HG02759 (cell line): ENCODE data around the gene RASL12.
"Not testable (repeated sequence)": the region's sequence is repeated elsewhere in the genome, so short reads cannot be mapped to it uniquely, and the experiment has no call there.

ENCODE experiments used
- ATAC-seq: cut with Tn5 transposase; IDR thresholded peaks from one replicate; pipeline ENCODE4 v1.9.1; 2021; ENCODE audit warnings: mild to moderate bottlenecking, moderate library complexity; ENCODE audit not compliant: unreplicated experiment

RASL12 gene

GRCh38 chr15:65075607-65076395 is 8.0 kb upstream of the RASL12 start:
- not testable (repeated sequence) for ATAC-seq

DNA sequence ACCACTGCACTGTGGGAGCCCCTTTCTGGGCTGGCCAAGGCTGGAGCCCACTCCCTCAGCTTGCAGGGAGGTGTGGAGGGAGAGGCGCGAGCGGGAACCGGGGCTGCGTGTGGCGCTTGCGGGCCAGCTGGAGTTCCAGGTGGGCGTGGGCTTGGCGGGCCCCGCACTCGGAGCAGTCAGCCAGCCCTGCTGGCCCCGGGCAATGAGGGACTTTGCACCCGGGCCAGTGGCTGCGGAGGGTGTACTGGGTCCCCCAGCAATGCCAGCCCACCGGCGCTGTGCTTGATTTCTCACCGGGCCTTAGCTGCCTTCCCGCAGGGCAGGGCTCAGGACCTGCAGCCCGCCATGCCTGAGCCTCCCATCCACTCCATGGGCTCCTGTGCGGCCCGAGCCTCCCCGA is 7.2 kb upstream of the RASL12 start:
- not testable (repeated sequence) for ATAC-seq

DNA sequence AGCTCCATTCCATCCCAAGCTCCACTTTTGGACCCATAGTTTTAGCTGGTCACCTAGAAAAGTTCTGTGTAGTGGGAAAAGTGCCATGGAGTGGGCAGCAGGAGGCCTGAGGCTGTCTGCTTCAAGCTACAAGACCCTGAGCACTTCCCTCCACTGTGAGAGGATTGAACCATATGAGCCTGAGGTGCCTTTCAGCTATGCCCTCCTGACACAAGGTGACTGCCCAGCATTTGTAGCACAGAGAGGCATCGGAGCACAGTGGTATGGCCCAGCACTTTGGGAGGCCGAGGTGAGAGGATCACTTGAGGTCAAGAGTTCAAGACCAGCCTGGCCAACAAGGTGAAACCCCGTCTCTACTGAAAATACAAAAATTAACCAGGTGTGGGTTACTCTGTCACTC is 4.8 kb upstream of the RASL12 start:
- no peak for ATAC-seq

GRCh38 chr15:65072027-65072426 is 4.2 kb upstream of the RASL12 start:
- no peak for ATAC-seq

DNA sequence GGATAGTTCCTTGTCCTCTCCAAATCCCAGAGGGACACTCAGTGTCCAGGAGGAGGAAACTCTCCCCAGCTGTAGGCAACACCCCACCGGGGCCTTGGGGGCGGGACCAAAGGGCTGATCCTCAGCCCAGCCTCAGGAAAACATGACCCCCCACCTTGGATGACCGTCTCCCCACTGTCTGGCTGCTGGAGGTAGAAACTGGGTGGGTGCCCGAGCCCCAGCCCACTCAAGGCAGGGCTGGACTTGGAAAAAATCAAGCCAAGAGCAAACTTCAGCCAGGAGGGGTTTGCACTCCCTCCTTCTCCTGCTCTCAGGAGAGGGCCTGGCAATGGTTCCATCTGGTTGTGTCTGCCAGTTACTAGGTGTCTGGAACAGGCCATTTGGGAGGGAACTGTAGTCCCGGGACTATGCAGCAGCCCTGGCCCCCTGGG is 3.6 kb upstream of the RASL12 start:
- no peak for ATAC-seq

GRCh38 chr15:65069779-65070546 is 2.2 kb upstream of the RASL12 start:
- no peak for ATAC-seq

GRCh38 chr15:65069179-65069578 is 1.4 kb upstream of the RASL12 start:
- ATAC-seq = no peak

GRCh38 chr15:65068403-65068788 is 605 bp upstream of the RASL12 start:
- no peak for ATAC-seq

- no peak for ATAC-seq
Measured at GRCh38 chr15:65067317-65067644, 510 bp downstream of the RASL12 start.

- no peak for ATAC-seq
Measured at GRCh38 chr15:65066635-65067316, 1.0 kb downstream of the RASL12 start.

DNA sequence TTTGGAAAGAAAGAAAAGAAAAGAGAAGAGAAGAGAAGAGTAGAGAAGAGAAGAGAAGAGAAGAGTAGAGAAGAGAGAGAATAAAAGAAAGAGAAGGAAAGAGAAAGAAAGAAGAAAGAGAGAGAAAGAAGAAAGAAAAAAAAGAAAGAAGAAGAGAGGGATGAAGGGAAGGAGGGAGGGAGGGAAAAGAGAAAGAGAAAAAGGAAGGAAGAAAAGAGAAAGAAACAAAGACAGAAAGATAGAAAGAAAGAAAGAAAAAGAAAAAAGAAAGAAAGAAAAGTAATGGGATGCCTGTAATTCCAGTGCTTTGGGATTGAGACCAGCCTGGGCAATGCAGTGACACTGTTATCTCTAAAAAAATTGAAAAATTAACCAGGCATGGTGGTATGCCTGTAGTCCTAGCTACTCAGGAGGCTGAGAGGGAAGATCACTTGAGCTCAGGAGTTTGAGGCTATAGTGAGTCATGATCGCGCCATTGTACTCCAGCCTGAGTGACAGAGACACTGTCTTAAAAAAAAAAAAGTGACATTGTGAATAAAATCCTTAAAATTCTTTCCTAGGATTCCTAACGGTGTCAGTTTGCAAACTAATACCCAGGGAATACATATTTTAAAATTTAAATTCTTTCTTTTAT is 1.7 kb downstream of the RASL12 start:
- ATAC-seq = no peak

GRCh38 chr15:65062726-65063125 is 5.1 kb downstream of the RASL12 start:
- ATAC-seq = no peak

DNA sequence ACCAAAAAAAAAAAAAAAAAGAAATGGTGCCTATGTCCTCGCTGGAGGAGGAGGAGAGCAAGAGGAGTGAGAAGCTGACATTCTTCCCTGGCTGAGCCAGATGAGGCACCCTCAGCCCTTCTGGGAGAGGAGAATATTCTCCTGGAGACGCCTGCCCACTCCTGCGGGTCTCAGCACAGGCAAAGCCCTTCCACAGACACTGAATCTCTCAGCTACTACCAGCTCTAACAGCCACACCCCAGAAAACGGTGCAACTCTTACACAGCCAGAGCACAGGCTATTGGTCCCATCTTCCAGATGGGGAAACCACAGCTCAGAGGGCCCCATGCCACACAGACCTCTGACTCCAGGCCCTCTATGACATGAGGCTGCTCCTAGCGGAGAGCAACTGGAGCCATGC is 5.7 kb downstream of the RASL12 start:
- no peak for ATAC-seq

- no peak for ATAC-seq
Measured at GRCh38 chr15:65060641-65061397, 7.0 kb downstream of the RASL12 start.

GRCh38 chr15:65059931-65060596 is 7.7 kb downstream of the RASL12 start:
- no peak for ATAC-seq

DNA sequence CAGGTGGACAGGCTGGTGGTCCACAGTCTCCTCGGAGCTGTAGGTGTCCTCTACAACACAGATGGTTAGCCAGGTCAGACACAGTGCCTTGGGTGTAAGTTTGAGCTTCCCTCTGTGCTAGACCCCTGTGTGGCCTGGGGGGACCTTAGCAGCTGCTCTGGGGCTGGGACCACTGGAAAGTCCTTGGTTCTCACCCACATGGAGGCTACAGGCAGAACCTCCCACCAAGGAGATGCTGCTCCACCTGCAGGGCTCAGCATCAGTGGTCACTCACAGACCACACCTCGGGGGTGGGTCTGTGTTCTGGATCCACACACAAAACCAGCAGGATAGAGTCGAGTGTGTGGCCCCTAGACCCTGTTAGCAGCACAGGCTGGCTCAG is 8.4 kb downstream of the RASL12 start:
- no peak for ATAC-seq

GRCh38 chr15:65058394-65059368 is 9.1 kb downstream of the RASL12 start:
- ATAC-seq = no peak

- ATAC-seq = no peak
Measured at GRCh38 chr15:65057549-65057940, 10.2 kb downstream of the RASL12 start.
